Measurements from ENCODE around the gene TTC22.

The TTC22 gene

GRCh38 chr1:54800899-54801759, at the start of gene TTC22:
Gene TTC22, minus strand, starts transcription at chr1:54801323. Its CDS starts 160 bp downstream, at chr1:54801163.
- DNase-seq: peak; percentile 70

DNA sequence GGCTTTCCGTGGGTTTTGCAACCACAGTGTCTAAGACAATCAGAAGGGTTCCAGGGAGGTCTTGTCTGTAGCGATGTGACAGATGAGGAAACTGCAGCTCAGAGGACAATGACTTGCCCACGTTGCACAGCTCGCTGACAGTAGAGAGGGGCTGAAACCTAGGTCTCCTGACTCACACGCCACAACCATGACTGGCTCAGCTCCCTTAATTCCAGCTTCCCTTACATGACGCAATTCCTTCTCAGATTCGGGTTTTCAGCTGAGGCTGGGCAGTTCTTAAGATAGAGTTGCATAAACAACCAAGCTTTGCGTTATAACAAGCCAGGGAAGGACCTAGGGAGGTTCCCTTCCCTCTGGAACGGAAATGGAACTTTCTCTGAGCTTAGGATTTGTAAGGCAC, 49.6 kb upstream of the TTC22 start:
- DNase-seq: no peak

GRCh38 chr1:54850069-54850730, 49.1 kb upstream of the TTC22 start:
- DNase-seq: no peak

GRCh38 chr1:54849219-54850068, 48.3 kb upstream of the TTC22 start:
- no peak for DNase-seq

- no peak for DNase-seq
Measured at GRCh38 chr1:54848134-54848948, 47.2 kb upstream of the TTC22 start.

DNA sequence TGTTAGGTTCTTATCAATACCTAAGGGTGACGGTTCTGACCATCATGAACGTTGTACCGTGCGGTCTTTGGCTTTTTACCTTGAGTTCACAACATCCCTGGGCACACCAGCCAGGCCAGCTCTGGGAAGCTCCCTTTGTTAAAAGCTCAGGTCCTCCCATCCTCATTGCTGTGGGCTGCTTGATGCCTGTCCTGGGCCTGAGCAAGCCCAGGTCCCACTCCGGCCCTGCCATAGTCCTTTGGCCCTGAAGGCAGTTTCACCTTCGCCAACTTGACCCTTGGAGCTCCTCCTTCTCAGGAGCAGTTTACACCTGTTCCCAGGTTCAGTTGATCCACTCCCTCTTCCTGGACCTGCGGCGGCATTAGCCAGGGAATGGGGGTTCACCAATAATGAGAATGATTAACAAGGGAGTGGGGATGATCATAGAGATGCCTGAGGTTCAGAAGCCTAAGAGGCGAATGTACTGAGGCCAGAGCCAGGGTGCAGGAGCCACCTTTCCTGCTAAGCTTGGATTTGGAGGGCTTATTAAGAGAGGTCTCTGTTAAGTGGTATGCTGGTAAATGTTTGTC, 45.7 kb upstream of the TTC22 start:
- no peak for DNase-seq

DNA sequence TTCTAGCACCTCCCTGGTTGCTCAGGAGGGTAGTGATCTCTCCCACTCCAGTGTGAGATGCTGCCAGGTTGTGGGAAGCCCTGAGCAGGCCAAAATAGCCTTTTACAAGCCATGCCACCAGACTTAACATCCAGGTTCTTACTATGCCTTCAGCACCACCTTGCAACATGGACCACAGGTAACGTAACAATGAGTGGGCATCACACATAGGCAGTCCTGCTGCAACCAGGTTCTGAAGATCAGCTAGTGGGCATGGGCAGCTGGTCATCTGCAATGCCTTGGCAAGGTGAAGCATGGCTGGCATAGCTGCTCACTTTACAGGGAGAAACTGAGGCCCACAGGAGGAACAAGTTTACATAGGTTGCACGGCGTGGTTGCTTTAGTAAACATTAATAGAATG, 45.2 kb upstream of the TTC22 start:
- DNase-seq: no peak

GRCh38 chr1:54845772-54846171, 44.6 kb upstream of the TTC22 start:
- DNase-seq: no peak

GRCh38 chr1:54844564-54844963, 43.4 kb upstream of the TTC22 start:
- DNase-seq: no peak

DNA sequence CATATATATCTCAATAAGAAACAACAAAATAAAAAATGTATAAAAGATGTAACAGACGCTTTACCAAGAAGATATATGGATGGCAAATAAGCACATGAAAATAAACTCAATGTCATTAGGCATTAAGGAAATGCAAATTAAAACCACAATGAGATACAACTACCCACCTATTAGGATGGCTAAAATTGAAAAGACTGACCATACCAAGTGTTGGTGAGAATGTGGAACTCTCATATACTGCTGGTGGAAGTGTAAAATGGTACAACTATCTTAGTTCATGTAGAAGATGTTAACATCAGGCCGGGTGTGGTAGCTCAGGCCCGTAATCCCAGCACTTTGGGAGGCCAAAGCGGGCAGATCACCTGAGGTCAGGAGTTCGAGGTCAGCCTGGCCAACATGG, 42.3 kb upstream of the TTC22 start:
- no peak for DNase-seq

- DNase-seq: no peak
Measured at GRCh38 chr1:54842963-54843362, 41.8 kb upstream of the TTC22 start.

DNA sequence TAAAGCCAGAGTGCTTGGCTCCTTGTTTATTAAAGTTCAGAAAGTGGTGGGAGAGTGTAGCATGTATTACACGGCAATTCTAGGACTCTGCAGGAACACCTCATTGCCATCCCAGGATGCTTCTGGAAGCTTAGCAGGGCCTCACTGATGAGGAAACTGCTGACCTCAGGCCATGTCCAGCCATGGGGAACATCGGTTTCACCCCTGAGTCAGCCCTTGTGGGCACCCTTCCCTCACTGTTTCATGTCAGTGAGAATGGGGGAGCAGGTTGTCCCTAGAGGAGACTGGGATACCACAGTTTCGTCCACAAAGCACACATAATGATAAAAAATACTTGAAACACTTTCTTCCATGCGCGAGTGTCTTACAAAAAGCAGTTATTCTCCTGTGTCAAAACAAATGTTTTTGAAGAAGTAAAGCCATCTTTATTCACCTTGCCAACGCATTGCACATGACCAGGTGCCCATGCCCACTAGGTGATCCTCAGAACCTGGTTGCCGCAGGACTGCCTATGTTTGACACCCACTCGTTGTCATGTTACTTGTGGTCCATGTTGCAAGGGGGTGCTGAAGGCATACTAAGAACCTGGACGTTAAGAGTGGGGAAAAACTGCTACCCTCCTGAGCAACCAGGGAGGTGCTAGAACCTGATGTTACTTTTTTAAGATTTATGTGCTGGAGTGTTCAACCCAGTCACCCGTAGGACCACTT, 41.2 kb upstream of the TTC22 start:
- DNase-seq: no peak

- no peak for DNase-seq
Measured at GRCh38 chr1:54839824-54840223, 38.7 kb upstream of the TTC22 start.

DNA sequence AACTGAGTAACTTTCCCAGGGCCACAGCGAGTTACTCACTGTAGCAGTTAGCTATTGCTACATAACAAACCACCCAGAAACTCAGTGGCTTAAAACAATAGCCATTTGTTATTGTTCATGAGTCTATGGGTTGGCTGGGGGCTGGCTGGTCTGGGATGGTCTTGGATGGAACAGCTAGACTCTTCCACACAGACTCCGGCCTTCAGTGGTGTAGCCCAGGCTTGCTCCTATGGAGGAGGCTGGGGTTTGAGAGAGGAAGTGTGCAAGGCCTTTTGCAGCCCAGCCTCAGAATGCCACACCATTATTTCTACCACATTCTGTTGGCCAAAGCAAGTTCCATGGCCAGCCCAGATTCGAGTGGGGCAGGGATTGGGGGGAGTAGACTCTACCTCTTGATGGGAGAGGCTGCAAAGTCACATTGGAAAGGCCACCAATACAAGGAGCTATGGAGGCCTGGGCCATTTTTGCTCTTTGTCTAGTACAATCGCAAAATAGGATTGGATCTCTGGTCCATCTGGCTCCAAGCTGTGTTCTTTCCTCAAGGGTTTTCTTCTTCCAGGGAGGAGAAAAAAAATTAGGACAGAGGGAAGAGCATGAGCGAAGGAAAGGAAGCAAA, 37.5 kb upstream of the TTC22 start:
- no peak for DNase-seq

GRCh38 chr1:54837002-54837853, 36.1 kb upstream of the TTC22 start:
- DNase-seq: no peak

GRCh38 chr1:54836594-54836993, 35.5 kb upstream of the TTC22 start:
- no peak for DNase-seq

- no peak for DNase-seq
Measured at GRCh38 chr1:54835970-54836369, 34.8 kb upstream of the TTC22 start.

GRCh38 chr1:54835131-54835898, 34.2 kb upstream of the TTC22 start:
- DNase-seq: no peak

DNA sequence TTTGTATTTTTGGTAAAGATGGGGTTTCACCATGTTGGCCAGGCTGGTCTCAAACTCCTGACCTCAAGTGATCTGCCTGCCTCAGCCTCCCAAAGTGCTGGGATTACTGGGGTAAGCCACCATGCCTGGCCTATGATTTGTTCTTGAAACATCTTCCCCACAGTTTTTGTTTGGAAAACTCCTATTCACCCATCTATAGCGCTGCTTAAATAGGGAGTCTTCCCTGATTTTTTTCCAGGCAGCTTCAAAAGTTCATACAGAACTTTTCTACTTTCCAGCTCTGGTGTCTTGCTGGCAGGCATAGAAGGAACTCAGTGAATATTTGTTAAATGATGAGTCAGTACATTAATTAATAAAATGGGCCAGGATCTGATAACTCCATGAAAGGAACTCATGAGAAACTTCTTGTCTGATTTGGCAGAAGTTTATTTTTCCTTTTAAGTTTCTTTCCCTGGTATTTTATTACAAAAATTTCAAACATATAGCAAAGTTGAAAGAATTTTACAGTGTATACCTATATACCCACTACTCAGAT, 33.0 kb upstream of the TTC22 start:
- no peak for DNase-seq
